Testis (tissue), 2 donors: Measurements from ENCODE around the gene THBS4.

Source experiments
- POLR2A ChIP-seq: fragments of 450-650 bp; IDR thresholded peaks from one replicate; pipeline ENCODE4 v1.6.1; 2017; ENCODE audit warnings: antibody characterized with exemption, mild to moderate bottlenecking, moderate library complexity
- TF ChIP-seq, protein P1 (sequence below), 3 experiments: fragments of 450-650 bp in 2 of 3; fragments of 200-600 bp in 1 of 3; sonication (generic) in 1 of 3; IDR thresholded peaks; one replicate each; pipeline ENCODE4 v1.5.1; 2016 to 2019; ENCODE audit warnings: antibody characterized with exemption in 3 of 3, mild to moderate bottlenecking in 2 of 3, moderate library complexity in 1 of 3

- TF ChIP-seq, protein P1, sequence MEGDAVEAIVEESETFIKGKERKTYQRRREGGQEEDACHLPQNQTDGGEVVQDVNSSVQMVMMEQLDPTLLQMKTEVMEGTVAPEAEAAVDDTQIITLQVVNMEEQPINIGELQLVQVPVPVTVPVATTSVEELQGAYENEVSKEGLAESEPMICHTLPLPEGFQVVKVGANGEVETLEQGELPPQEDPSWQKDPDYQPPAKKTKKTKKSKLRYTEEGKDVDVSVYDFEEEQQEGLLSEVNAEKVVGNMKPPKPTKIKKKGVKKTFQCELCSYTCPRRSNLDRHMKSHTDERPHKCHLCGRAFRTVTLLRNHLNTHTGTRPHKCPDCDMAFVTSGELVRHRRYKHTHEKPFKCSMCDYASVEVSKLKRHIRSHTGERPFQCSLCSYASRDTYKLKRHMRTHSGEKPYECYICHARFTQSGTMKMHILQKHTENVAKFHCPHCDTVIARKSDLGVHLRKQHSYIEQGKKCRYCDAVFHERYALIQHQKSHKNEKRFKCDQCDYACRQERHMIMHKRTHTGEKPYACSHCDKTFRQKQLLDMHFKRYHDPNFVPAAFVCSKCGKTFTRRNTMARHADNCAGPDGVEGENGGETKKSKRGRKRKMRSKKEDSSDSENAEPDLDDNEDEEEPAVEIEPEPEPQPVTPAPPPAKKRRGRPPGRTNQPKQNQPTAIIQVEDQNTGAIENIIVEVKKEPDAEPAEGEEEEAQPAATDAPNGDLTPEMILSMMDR (IDR thresholded peaks at IDR 0.05), result no peak
- TF ChIP-seq POLR2A, result no peak
These were observed at the start of gene THBS4 for GRCh38 chr5:80034962-80035821.
